Motor neuron (in vitro differentiated cells): ENCODE data around the gene GABRG3. TPM values are rescaled to one million over a fixed set of nuclear protein-coding genes. Genes with fewer than 3 reads are reported as not detected.

Experiments
- ATAC-seq, 8 experiments: fragments of 200-7000 bp; cut with Tn5 transposase; replicated peaks in 6 of 8; 2 replicates each; pipeline ENCODE4 v1.8.0; 2021; ENCODE audit warnings: mild to moderate bottlenecking in 8 of 8, moderate library complexity in 8 of 8
- H3K27ac ChIP-seq, 2 donors: fragments of 250-450 bp; sonication (Bioruptor Pico); 2 replicates each; pipeline ENCODE4 v1.9.0; 2021; ENCODE audit warnings: antibody characterized with exemption in 2 of 2, mild to moderate bottlenecking in 2 of 2, moderate library complexity in 1 of 2
- H3K4me1 ChIP-seq, 2 donors: fragments of 250-450 bp; sonication (Bioruptor Pico); replicated peaks in 1 of 2; 2 replicates each; pipeline ENCODE4 v1.6.1; 2021; ENCODE audit warnings: antibody characterized with exemption in 2 of 2, mild to moderate bottlenecking in 2 of 2, moderate library complexity in 1 of 2
- H3K4me3 ChIP-seq, 5 donors: fragments of 250-450 bp; sonication (Bioruptor Pico); 2 replicates each; pipeline ENCODE4 v1.9.0; 2021; ENCODE audit warnings: antibody characterized with exemption in 5 of 5, mild to moderate bottlenecking in 5 of 5, moderate library complexity in 4 of 5
- WGBS, 10 experiments: fragments of 450-650 bp; shearing (Covaris generic); methylation state at CpG; one replicate each; pipeline ENCODE4 v1.0.0; 2022; 5-methylcytosine and 5-hydroxymethylcytosine counted together
- in situ Hi-C, 9 experiments: fragments of 400-800 bp; cut with MboI; loops; one replicate each; pipeline ENCODE4 v1.15.0; 2021; ENCODE audit warnings: low sequenced_read_pairs in 9 of 9, low pct_unique_long_range_greater_than_20kb in 2 of 9; ENCODE audit not compliant: unreplicated experiment in 9 of 9
- total RNA-seq, 8 experiments: library from RNA; unstranded; fragments of 300-600 nt; gene quantifications; 2 replicates each; pipeline versions ENCODE4 v1.2.3 to v1.2.4, GENCODE V29; 2022

Gene GABRG3
- total RNA-seq, 8 experiments from 2014 or later, result 0.04 to 3.4 (median 0.88) TPM

DNA sequence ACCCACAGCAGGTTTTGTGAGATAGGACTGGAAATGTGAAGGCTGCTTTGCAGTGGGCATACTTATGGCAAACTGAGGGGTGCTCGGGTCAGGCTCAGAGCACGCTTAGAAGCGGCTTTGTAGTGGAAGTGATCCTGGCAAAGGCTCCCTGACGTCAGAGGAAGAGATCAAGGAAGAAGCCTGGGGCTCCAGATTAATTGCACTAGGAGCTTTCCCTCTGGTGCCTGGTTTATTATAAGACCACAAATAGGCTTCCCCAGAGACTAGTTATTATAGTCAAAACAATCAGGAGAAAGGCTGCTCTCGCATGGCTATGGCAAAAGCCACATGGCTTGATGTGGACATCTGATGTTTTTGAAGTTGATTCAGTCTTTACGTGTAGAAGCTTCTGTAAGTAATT, 515.1 kb downstream of the GABRG3 start:
- Histone ChIP-seq H3K27ac (no peak overlapping the region), H3K4me3 (no peak overlapping the region), H3K4me1 (peaks cover 22 to 24% of the 10 kb centered on the region in 2 donors)
- WGBS, 10 experiments, result 25 to 81% (median 62%) methylated on average over 2 to 6 of the region's 6 CpGs; no CpG with 5 or more reads in 3 of the 10 experiments
- in situ Hi-C loops, result no loop called here
- ATAC-seq, result peak in 5 of 8 experiments; percentile 48 to 66 (median 64)

DNA sequence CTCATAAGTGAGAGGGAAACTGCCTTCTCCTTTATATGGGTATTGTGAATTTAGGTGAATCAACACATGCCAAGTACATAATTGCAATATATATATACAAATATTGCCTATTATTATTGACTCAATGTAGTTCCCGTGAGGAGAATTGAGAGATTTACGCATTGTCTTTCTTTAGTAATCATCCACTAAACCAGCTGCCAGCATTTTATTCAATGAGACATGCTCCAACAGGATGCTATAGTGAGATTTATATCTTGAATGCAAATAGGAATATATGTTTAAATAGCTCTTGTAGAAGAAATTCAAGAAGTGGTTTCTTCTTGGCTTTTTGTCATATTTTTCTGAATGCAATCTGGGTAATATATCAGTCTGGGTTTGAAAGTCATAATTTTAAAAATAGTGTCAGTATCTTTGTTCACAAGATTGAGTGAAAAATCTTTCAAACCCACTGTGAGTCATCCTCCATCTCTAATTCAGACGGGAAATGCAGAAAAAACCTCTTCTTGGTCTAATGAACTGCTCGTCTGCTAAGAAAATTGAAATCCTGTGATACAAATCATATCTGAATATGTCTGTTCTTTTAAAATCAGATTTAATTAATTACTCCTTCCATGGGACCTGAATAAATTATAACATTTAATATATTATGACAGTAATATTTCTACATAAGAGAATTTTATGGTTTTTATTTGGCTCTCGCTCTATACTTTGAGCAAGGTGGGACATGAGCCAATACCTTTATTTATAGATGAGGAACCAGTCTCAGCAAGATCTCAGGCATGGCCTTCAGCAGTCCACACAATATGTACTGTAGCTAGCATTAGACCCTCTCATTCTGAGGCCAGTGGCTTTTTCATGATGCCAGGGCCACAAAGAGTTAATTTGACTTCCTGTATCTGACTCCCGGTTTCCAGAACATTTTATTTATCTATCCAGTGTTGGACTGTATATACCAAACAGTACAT, 516.0 kb downstream of the GABRG3 start:
- peak in 5 of 8 experiments; percentile 66 to 82 (median 78) for ATAC-seq
- H3K4me3 ChIP-seq, result no peak overlapping the region
- peak overlapping the region in 1 of 2 donors; percentile 21 for H3K27ac ChIP-seq
- in situ Hi-C loops, result no loop called here
- WGBS, 10 experiments, result 15 to 64% (median 55%) methylated on average over 3 to 6 of the region's 6 CpGs
- peaks cover 18 to 24% of the 10 kb centered on the region in 2 donors for H3K4me1 ChIP-seq

DNA sequence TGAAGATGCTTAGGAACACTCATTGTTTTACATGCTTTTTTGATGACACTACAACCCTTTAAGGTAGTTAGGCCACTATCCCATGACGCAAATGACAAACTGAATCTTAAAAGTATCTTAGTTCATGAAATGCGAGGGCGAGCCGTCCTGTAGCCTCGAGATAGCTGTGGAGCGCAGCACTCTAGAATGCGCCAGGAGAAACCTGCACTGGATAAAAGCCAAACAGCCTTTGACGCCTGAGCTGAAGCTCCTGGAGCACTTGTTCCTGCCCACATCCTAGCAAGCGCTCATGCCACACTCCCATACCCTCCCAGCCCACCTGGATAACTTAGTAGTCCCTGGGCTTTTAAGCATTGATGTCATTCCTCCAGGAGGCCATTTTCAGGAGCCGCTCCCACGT, 516.9 kb downstream of the GABRG3 start:
- in situ Hi-C loops, result no loop called here
- WGBS, 10 experiments, result 61 to 100% (median 79%) methylated on average over 1 to 11 of the region's 11 CpGs; no CpG with 5 or more reads in 1 of the 10 experiments
- Histone ChIP-seq H3K4me3 (no peak overlapping the region), H3K27ac (no peak overlapping the region), H3K4me1 (peaks cover 16 to 22% of the 10 kb centered on the region in 2 donors)
- no peak for ATAC-seq

DNA sequence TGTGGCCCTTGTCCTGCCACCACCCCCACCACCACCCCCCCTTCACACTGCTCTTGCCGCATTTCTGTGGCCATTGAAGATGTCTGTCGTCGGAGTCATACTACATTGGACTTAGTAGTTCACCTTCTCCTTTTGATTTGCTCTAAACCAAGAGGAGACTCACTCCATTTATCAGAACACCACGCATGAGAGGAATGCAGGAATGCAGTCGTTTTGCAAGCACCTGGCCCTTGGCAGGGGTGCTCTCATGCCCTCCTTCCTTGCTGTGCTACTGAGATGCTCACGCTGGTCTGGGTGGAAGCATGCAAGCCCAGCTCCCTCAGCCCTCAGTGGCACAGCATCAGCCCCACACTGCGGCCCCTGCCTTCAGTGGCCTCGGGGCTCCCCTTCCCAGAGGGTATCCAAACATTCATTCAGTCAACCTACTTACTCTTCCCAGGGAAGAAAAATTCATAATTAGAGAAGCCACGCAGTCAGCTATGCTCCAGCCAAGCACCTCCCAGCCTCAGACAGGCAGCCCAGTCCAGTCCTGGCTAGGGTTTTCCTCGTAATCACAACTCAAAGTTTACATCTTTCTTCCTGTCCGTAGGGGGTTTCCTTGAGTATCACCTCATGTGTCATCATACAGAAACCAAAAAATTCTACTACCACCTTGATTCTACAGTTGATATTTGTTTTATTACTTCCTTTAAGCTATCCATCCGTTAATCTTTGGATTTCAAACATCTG, 520.0 kb downstream of the GABRG3 start:
- Histone ChIP-seq H3K27ac (no peak overlapping the region), H3K4me3 (no peak overlapping the region), H3K4me1 (peaks cover 14 to 17% of the 10 kb centered on the region in 2 donors)
- in situ Hi-C loops, result no loop called here
- WGBS, 10 experiments, result 25 to 100% (median 84%) methylated on average over 1 to 7 of the region's 12 CpGs; no CpG with 5 or more reads in 1 of the 10 experiments
- no peak for ATAC-seq

DNA sequence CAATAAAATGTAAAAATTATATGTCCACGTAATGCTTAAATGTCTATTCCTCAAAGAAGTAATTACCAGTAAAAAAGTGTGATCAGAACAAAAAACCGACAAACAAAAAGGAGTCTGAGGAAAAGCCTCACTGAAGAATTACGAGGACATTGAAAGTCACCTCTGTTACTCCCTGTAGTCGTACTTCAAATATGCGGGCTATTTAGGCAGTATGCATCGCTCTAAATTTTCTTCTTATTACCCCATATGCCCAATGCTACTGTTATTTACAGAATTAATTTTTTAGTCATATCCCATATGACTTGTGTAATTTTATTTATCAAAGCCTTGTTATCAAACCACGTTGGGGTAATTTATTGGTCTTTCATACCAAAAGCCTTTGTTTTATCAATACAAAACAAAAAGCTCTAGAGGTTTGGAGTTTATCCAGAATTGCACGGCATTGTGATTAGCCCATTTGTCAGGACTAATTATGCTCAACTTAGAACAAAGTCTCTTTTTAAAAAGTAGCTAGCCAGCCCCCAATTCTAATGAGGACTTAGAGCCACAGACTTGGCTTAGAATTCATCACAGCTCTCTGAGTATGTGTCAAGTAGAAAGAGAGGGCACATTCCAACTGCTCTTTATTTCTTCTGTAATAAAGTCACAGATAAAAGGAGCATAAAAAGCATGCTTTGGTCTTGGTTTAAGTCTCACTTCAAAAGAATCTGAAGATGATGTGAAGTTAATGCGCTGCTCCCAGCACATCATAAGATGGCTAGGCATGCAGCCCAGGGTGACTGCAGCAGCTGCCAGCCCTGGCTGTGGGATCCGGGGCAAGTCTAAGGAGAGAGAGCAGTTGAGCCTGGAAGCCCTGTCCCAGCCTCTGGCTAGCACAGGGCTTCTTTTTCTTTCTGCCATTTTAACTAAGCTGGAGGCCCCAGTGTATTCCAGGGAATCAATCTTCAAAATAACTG, 521.0 kb downstream of the GABRG3 start:
- Histone ChIP-seq H3K27ac (no peak overlapping the region), H3K4me3 (no peak overlapping the region), H3K4me1 (peaks cover 6 to 8% of the 10 kb centered on the region in 2 donors)
- peak in 5 of 8 experiments; percentile 58 to 88 (median 79) for ATAC-seq
- in situ Hi-C loops, result no loop called here
- WGBS, 10 experiments, result 5 to 84% (median 71%) methylated on average over 3 to 10 of the region's 10 CpGs

DNA sequence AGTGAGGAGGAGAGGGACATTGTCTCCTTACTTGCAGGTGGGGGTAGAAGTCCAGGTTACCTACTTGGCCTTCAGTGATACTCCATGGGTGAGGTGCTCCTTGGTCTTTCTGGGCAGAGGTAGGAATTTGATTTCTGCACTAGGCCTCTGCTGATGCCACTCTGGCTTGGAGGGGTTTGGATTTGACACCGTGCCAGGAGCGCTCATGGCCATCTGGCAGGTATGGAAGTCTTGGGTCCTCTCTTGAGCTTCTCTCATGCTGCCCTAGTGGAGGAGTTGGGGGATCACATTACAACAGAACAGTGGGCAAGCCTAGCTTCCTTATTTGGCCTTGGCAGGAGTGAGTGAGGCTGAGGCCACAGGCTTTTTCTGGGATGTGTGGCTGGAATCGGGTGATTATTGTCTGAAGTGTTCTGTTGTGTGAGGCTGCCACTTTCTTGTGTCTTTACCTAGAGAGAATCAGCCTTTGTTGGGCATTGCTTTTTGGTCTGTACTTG, 525.0 kb downstream of the GABRG3 start:
- ATAC-seq, result no peak
- Histone ChIP-seq H3K4me3 (no peak overlapping the region), H3K27ac (no peak overlapping the region), H3K4me1 (peaks cover 0 to 4% of the 10 kb centered on the region in 2 donors)
- in situ Hi-C loops, result no loop called here
- WGBS, 10 experiments, result 22 to 100% (median 88%) methylated on average over 1 to 3 of the region's 3 CpGs; no CpG with 5 or more reads in 6 of the 10 experiments

DNA sequence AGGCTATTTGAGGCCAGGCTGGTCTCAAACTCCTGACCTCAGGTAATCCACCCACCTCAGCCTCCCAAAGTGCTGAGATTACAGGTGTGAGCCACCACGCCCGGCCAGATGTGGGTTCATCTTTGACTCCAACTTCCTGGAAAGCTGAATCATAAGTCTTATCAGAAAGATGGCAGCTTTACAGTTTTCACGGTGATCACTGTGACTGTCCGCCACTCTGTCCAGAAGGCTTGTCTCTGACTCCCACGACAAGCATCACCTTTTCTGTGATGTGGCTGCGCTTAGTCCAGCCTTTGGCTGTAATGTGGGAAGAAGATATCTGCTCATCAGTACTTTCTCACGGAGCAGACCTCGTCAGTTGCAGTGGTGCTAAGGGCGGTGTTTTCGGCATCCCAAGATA, 527.7 kb downstream of the GABRG3 start:
- H3K27ac ChIP-seq, result no peak overlapping the region
- in situ Hi-C loops, result no loop called here
- 56 to 100% (median 80%) methylated on average over 3 to 7 of the region's 10 CpGs; no CpG with 5 or more reads in 2 of the 10 experiments for WGBS, 10 experiments
- H3K4me1 ChIP-seq, result no peaks in the 10 kb centered on the region
- H3K4me3 ChIP-seq, result no peak overlapping the region
- ATAC-seq, result no peak

DNA sequence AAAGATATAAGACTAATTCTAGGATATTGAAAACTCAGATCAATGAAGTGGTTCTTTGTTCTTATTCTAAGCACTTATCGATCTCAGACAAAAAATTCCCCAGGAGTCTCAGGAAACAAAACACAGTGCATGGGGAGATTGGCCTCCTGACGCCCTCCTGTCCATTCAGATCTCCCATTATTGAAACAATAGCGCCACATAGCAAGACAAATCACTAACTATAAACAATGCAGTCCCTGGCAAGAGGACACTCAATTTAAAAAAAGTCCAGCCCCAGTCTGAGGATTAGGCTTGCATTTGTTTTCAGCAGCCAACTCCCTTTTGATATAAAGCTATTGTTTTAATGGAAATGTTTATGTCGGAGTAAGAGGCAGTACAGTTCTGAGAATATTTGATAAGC, 528.2 kb downstream of the GABRG3 start:
- Histone ChIP-seq H3K27ac (no peak overlapping the region), H3K4me1 (no peaks in the 10 kb centered on the region), H3K4me3 (no peak overlapping the region)
- in situ Hi-C loops, result no loop called here
- no peak for ATAC-seq
- WGBS, 10 experiments, result 17 to 60% (median 40%) methylated on average over 1 to 4 of the region's 4 CpGs; no CpG with 5 or more reads in 1 of the 10 experiments

DNA sequence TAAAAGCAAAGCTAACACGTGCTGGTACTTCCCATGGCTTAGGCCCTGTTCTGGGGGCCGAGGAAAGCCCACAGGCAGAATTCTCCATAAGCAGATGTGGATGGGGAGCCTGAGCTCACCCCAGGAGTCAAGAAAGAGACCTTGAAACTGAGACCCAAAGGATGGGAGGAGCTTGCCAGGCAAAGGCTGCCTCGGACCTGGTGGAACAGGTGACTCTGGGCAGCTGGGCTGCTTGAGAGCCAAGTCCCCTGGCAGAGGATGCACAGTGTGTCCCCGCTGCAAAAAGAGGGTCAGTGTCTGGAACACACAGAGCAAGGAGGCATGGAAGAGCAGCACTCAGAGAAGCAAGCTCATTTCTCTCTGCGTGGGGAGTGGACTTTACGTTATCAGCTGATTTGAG, 528.7 kb downstream of the GABRG3 start:
- ATAC-seq, result no peak
- in situ Hi-C loops, result no loop called here
- no peak overlapping the region for H3K27ac ChIP-seq
- 20 to 95% (median 69%) methylated on average over 1 to 4 of the region's 6 CpGs; no CpG with 5 or more reads in 4 of the 10 experiments for WGBS, 10 experiments
- no peak overlapping the region for H3K4me3 ChIP-seq
- H3K4me1 ChIP-seq, result no peaks in the 10 kb centered on the region

DNA sequence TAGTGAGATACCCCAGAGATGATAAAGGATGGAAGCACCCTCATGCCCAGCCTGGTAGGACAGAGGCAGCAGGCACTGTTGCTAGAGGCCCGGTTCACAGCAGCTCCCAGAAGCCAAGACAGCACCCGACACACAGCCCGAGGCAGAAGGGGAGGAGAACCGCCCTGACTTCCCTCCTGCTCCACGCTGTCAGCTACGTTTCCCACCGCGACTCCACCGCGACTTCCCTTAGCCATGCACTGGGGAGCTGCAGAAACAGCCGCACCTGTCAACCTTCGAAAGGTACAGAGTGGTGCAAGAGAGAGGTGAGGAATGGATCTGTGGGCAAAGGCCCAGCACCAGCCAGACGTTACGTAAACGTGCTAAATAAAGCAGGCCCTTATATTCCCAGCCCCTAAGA, 529.2 kb downstream of the GABRG3 start:
- no peak overlapping the region for H3K27ac ChIP-seq
- 20 to 100% (median 83%) methylated on average over 1 to 8 of the region's 15 CpGs; no CpG with 5 or more reads in 2 of the 10 experiments for WGBS, 10 experiments
- no peak for ATAC-seq
- in situ Hi-C loops, result no loop called here
- no peaks in the 10 kb centered on the region for H3K4me1 ChIP-seq
- H3K4me3 ChIP-seq, result no peak overlapping the region

DNA sequence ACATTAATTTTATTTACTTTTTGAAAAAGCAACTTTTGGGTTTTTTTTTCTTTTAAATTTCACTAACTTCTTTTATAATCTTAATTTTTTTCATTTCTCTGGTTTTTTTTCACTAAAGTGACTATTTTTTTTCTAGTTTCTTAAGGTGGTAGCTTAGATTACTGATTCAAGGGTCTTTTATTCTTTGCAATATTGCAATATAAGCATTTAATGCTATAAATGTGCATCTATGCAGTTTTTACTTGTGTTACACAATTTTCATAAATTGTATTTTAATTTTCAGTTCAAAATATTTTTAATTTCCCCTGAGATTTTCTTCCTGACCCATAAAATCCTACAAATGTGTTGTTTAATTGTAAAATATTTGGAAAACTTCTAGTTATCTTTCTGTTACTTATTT, 535.8 kb downstream of the GABRG3 start:
- no peak for ATAC-seq
- in situ Hi-C loops, result no loop called here
- Histone ChIP-seq H3K4me3 (no peak overlapping the region), H3K27ac (no peak overlapping the region), H3K4me1 (no peaks in the 10 kb centered on the region)

DNA sequence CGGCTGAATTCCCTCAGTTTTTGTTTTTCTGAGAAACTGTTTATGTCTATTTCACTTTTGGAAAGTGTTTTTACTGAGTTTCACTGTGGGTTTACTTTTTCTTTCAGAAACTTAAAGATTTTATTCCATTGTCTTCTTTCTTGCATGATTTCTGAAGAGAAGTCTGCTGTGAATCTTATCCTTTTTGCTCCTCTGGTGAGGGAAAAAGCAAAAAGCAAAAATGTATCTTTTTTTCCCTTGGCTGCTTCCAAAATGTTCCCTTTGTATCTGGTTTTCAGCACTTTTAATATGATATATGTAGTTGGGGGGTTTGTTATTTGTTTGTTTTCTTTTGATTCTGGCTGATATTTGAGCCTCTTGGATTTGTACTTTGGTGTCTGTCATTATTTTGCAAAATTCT, 538.0 kb downstream of the GABRG3 start:
- Histone ChIP-seq H3K4me1 (no peaks in the 10 kb centered on the region), H3K27ac (no peak overlapping the region), H3K4me3 (no peak overlapping the region)
- in situ Hi-C loops, result no loop called here
- WGBS, 10 experiments, result 0 to 100% (median 100%) methylated on average over 1 of the region's 1 CpG; no CpG with 5 or more reads in 3 of the 10 experiments
- ATAC-seq, result no peak
